ENCODE measurements around the gene PEX5L. TPM values are rescaled to one million over a fixed set of nuclear protein-coding genes. Genes with fewer than 3 reads are reported as not detected.
"Not testable (repeated sequence)": the region's sequence is repeated elsewhere in the genome, so short reads cannot be mapped to it uniquely, and the experiment has no call there.

PEX5L gene
- polyA plus RNA-seq, 1 experiment = 0.14 TPM

GRCh38 chr3:180062771-180063170 is 26.0 kb upstream of the PEX5L start:
- H3K4me3 ChIP-seq (ENCODE audit: low read depth, low read length) = no peak overlapping the region
- TF ChIP-seq CTCF (IDR thresholded peaks at IDR 0.05; ENCODE audit: low read depth, low read length) = no peak
- DNase-seq (ENCODE audit: low read depth, low spot score) = no peak
- H3K9me3 ChIP-seq (ENCODE audit: control insufficient read depth, insufficient read depth, low read length) = no peaks in the 10 kb centered on the region
- ChIA-PET POLR2A (no interaction called here), CTCF (no interaction called here)
- H3K27ac ChIP-seq (ENCODE audit: low read depth, low read length) = no peak overlapping the region
- H3K27me3 ChIP-seq (ENCODE audit: control insufficient read depth, insufficient read depth, low read length) = no peaks in the 10 kb centered on the region

GRCh38 chr3:180059356-180059755 is 22.6 kb upstream of the PEX5L start:
- Histone ChIP-seq H3K9me3 (ENCODE audit: control insufficient read depth, insufficient read depth, low read length) (no peaks in the 10 kb centered on the region), H3K27me3 (ENCODE audit: control insufficient read depth, insufficient read depth, low read length) (no peaks in the 10 kb centered on the region), H3K27ac (ENCODE audit: low read depth, low read length) (no peak overlapping the region), H3K4me3 (ENCODE audit: low read depth, low read length) (no peak overlapping the region)
- no peak for DNase-seq (ENCODE audit: low read depth, low spot score)
- POLR2A ChIA-PET = no interaction called here
- CTCF ChIA-PET = interaction anchor here (1.5 kb wide), 1 partner anchor 11 kb away, joined by 3 read pairs; no protein-coding TSS in a partner anchor
- no peak for TF ChIP-seq CTCF (IDR thresholded peaks at IDR 0.05; ENCODE audit: low read depth, low read length)

- H3K27ac ChIP-seq (ENCODE audit: low read depth, low read length) = no peak overlapping the region
- H3K4me3 ChIP-seq (ENCODE audit: low read depth, low read length) = no peak overlapping the region
- no peaks in the 10 kb centered on the region for H3K27me3 ChIP-seq (ENCODE audit: control insufficient read depth, insufficient read depth, low read length)
- ChIA-PET CTCF (interaction anchor here (1.5 kb wide), 1 partner anchor 9 kb away, joined by 3 read pairs; no protein-coding TSS in a partner anchor), POLR2A (no interaction called here)
- DNase-seq (ENCODE audit: low read depth, low spot score) = no peak
- no peaks in the 10 kb centered on the region for H3K9me3 ChIP-seq (ENCODE audit: control insufficient read depth, insufficient read depth, low read length)
- no peak for TF ChIP-seq CTCF (IDR thresholded peaks at IDR 0.05; ENCODE audit: low read depth, low read length)
Measured at GRCh38 chr3:180058238-180058637, 21.5 kb upstream of the PEX5L start.

- H3K27ac ChIP-seq (ENCODE audit: low read depth, low read length); H3K4me3 ChIP-seq (ENCODE audit: low read depth, low read length); H3K9me3 ChIP-seq (ENCODE audit: control insufficient read depth, insufficient read depth, low read length); CTCF ChIA-PET; DNase-seq (ENCODE audit: low read depth, low spot score); POLR2A ChIA-PET; H3K27me3 ChIP-seq (ENCODE audit: control insufficient read depth, insufficient read depth, low read length): not testable (repeated sequence)
Measured at GRCh38 chr3:180055656-180056055, 18.9 kb upstream of the PEX5L start.

- ChIA-PET CTCF (interaction anchor here (1.2 kb wide), 1 partner anchor 10 kb away, joined by 3 read pairs; no protein-coding TSS in a partner anchor), POLR2A (no interaction called here)
- TF ChIP-seq CTCF (IDR thresholded peaks at IDR 0.05; ENCODE audit: low read depth, low read length) = no peak
Measured at GRCh38 chr3:180049391-180049790, 12.7 kb upstream of the PEX5L start.

GRCh38 chr3:180048840-180049239 is 12.1 kb upstream of the PEX5L start:
- Histone ChIP-seq H3K4me3 (ENCODE audit: low read depth, low read length) (no peak overlapping the region), H3K27ac (ENCODE audit: low read depth, low read length) (no peak overlapping the region), H3K27me3 (ENCODE audit: control insufficient read depth, insufficient read depth, low read length) (no peaks in the 10 kb centered on the region), H3K9me3 (ENCODE audit: control insufficient read depth, insufficient read depth, low read length) (no peaks in the 10 kb centered on the region)
- no peak for TF ChIP-seq CTCF (IDR thresholded peaks at IDR 0.05; ENCODE audit: low read depth, low read length)
- ChIA-PET POLR2A (no interaction called here), CTCF (interaction anchor here (1.2 kb wide), 1 partner anchor 10 kb away, joined by 3 read pairs; no protein-coding TSS in a partner anchor)
- DNase-seq (ENCODE audit: low read depth, low spot score) = no peak

More at GRCh38 chr3:180049391-180049790, 12.7 kb upstream of the PEX5L start:
- Histone ChIP-seq H3K9me3 (ENCODE audit: control insufficient read depth, insufficient read depth, low read length) (no peaks in the 10 kb centered on the region), H3K27ac (ENCODE audit: low read depth, low read length) (no peak overlapping the region), H3K27me3 (ENCODE audit: control insufficient read depth, insufficient read depth, low read length) (no peaks in the 10 kb centered on the region), H3K4me3 (ENCODE audit: low read depth, low read length) (no peak overlapping the region)
- no peak for DNase-seq (ENCODE audit: low read depth, low spot score)
